ENCODE results near the gene ATAD2B.

- no peak for TF ChIP-seq CTCF (conservative IDR thresholded peaks at IDR 0.05; ENCODE audit: low read length)
- no peak for TF ChIP-seq EZH2phosphoT487 (IDR thresholded peaks at IDR 0.05; ENCODE audit: borderline replicate concordance, low read depth, low read length)
Observed at GRCh38 chr2:23827287-23827686, 99.6 kb downstream of the ATAD2B start.

Data from OCI-LY7 (cell line).